HK-2 (cell line): ENCODE measurements around the gene DOCK3.
"Not testable (repeated sequence)": the region's sequence is repeated elsewhere in the genome, so short reads cannot be mapped to it uniquely, and the experiment has no call there.

ENCODE experiments used
- DNase-seq: peaks from one replicate; pipeline ENCODE4 v3.0.0-alpha.2; 2018; ENCODE audit not compliant: unreplicated experiment

The DOCK3 gene

DNA sequence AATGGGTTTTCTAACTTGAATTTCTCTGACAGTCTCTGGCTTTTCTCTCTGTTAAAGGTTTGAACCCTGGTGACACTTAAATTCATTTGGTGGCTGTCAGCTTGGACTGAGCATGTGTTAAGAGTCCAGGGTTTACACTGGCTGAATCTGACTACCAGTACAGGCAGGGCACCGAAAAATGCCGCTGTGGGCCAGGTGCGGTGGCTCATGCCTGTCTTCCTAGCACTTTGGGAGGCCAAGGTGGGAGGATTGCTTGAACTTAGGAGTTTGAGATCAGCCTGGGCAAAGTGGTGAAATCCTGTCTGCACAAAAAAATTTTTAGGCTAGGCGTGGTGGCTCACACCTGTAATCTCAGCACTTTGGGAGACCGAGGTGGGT lies 712.1 kb downstream of the DOCK3 start:
- no peak for DNase-seq

DNA sequence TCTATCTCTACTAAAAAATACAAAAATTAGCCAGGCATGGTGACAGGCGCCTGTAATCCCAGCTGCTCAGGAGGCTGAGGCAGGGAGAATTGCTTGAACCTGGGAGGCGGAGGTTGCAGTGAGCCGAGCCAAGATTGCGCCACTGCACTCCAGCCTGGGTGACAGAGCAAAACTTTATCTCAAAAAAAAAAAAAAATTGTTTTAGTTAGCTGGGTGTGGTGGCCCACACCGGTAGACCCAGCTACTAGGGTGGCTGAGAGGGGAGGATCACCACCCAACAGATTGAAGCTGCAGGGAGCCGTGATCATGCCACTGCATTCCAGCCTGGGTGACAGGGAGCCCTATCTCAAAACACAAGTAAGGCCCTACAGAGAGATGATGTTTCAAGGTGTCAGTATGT lies 712.6 kb downstream of the DOCK3 start:
- not testable (repeated sequence) for DNase-seq

- no peak for DNase-seq
These were observed 713.7 kb downstream of the DOCK3 start for GRCh38 chr3:51388286-51389029.

DNA sequence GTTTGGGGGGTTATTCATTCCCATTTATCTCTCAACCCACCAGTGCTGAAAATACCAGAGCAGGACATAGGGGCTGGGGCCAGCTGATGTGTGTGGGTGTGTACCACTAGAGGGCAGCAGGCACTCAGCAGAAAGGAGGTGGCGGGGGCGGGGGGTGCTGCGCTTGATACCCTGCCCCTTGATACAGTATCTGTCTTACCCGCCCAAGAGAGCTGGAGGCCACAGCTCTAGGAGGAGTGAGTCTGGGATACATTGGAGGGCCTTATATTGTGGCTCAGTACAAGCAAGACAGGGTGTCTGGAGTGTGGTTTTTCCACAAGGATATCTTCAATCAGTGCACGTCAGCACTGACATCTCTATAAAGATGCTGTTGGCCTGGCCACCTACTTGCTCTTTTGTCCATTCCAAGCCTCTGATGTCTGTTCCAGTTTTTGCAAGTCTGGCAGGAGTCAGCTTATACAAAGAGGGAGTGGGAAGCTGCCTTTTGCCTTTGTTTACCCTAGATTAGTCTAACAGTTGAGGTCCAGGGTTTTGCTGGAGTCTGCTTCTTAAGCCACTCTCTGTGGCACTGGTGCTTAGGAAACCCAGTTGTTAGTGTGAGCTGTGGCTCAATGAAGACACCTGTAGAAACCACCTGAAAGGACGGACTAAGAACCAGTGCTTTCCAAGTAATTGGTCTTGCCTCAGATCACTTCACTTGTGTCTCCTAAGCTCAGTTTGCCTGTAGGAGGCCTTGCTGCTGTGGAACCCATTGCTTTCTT lies 714.9 kb downstream of the DOCK3 start:
- DNase-seq = peak; percentile 44

- no peak for DNase-seq
These were observed 715.7 kb downstream of the DOCK3 start for GRCh38 chr3:51390246-51391074.

- peak; percentile 95 for DNase-seq
These were observed 716.4 kb downstream of the DOCK3 start, which contains the start of gene RBM15B for GRCh38 chr3:51391075-51391565. Gene RBM15B (plus strand): TSS chr3:51391285. CDS start chr3:51391400, 115 bp downstream.

- DNase-seq = peak; percentile 28
These were observed 717.0 kb downstream of the DOCK3 start for GRCh38 chr3:51391566-51392354.

- DNase-seq = no peak
These were observed 717.8 kb downstream of the DOCK3 start for GRCh38 chr3:51392355-51393133.

DNA sequence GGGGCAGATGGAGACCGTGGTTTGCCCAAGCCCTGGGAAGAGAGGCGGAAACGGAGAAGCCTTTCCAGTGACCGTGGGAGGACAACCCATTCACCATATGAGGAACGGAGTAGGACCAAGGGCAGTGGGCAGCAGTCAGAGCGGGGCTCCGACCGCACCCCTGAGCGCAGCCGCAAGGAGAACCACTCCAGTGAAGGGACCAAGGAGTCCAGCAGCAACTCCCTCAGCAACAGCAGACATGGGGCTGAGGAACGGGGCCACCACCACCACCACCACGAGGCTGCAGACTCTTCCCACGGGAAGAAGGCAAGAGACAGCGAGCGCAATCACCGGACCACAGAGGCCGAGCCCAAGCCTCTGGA lies 718.4 kb downstream of the DOCK3 start:
- no peak for DNase-seq

DNA sequence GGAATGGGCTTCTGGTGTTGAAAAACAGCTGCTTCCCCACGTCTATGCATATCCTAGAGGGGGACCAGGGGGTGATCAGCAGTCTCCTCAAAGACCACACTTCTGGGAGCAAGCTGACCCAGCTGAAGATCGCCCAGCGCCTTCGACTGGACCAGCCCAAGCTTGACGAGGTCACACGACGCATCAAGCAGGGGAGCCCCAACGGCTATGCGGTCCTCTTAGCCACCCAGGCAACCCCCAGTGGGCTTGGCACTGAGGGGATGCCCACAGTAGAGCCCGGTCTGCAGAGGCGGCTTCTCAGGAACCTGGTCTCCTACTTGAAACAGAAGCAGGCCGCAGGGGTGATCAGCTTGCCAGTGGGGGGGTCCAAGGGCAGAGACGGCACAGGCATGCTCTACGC lies 718.8 kb downstream of the DOCK3 start:
- no peak for DNase-seq

- DNase-seq = no peak
These were observed 719.8 kb downstream of the DOCK3 start for GRCh38 chr3:51394541-51394940.

DNA sequence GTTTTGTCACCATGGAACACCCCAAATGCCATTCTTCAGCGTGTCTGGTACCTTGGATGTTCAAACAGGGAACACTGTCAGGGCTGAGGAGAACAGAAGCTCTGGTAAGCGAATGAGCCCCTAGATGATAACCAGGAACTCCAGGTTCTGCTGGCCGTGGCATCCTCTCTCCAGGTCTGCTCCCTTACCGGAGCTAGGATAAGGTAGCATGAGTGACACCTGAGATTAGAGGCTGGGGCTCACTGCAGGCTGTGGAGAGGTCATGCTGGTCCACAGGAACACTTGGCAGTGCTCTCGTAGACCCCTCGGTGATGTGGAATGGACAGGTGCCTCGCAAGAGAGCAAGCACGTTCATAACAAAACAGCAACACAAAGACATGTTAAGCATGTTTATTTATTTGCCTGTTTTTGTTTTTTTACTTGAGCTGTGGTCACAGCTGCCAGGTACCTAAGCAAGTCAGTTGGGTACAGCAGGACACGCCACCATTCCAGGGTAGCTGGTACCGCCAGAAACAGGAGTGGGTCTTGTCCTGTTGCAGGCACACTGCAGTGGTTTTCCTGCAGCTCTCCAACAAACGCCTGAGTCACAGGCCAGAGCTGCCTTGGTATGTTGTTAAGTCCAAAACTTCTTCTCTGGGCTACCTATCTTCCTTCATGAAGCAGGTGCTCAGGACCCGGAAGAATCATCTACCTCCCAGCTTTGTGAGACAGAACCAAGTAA lies 720.9 kb downstream of the DOCK3 start:
- no peak for DNase-seq

DNA sequence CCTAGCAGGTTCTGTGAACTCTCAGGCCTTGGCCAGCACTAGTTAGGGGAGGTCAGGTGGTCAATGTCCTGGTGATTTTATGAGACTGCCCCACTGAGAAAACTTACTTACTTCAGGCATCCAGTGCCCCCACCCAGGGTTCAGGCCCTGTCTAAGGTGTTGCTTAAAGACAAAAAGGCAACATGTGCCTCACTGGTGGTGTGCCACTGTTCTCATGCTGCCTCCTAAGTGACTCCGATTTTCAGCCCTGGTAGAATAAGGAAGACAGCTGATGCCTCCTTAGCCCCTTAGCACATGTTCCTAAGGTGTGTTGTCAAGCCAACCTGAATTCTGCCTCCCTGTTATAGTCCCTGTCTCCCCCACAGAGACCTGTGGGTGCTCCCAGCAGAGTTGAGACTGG lies 721.7 kb downstream of the DOCK3 start:
- DNase-seq = no peak

GRCh38 chr3:51397392-51397791 lies 722.7 kb downstream of the DOCK3 start:
- DNase-seq = no peak

DNA sequence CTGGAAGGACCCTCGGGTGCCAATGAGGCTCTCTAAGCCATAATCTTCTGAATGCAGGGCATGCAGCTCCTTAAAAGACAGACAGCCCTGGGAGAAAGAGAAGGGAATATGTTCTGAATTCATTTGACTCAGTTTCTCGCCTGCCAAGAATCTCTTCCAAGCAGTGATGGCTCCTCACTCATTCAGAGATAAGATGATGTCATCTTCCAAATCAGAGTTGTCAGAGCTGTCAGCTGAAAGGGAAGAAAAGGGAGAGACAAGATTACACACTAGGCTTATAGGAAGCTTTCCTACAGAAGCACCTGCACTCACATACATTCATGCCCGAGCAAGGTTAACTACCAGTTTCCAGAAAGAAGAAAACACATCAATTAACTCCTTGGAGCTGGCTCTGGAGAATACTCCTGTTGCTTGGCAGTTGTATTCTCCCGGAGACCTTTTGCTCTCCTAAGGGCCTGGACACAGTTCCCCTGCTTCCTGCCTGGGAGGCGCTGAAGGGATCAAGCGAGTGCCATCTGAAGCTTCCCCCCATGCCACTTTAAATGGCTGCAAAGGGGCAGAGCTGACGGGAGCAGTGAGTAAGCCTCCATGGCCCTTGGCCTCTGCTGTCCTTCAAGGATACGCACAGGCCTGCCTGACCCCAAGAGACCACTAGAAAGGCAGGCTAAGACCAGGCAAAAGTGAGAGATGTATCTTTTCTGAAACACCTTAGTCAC lies 724.0 kb downstream of the DOCK3 start:
- DNase-seq = no peak

- no peak for DNase-seq
These were observed 725.4 kb downstream of the DOCK3 start for GRCh38 chr3:51400166-51400565.

DNA sequence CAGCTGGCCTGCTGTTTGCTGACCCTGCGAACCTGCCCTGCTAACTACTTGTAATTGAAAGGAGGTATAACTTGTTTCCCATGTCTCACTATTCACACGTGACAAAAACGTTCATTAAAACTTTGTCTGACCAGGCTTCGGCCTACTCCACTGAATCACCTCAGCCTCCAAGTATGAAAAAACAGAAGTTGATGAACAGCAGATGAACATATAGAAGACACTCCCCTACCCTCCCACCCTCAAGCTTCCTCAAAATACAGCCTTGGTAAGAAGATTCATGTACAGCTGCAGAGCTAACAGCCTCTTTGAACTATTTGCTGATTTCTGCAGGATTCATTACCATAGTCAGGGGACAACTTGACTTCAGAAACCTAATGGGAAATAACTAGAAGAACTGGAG lies 727.0 kb downstream of the DOCK3 start:
- DNase-seq = no peak

DNA sequence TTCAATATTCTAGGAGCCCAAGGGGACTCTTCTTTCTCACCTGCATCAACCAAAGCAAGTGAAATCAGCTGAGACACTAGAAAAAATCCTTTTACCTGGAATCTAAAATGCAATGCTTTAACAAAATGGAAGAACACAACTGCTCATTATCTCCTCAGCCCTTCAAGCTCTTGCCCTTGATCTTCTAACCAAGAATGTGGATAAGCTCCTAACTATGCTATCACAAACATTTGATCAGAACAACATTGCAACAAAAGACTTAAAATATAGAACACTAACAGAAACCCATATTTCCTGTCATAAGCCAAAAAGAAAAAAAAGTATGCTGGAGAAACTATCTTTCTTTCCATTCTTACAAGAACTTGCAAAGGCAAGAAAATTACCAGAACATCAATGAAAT lies 728.9 kb downstream of the DOCK3 start:
- no peak for DNase-seq

DNA sequence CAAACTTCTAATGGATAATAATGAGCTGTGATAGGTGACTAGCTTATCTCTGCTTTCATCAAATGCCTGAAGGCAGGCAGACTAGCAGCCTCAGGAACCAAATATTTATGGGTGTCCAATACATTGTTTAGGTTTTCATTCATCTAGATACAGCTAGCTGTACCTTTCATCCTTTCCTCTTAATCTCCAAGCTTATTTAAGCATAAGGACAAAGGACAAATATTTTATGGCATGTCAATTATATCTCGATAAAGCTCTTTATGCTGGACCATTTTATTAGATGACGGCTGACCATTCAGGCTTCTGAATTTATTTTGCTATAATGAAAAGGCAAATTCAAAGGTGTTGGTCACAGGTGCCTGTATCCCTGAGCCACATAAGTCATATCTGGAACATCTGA lies 733.3 kb downstream of the DOCK3 start:
- no peak for DNase-seq
